Measurements from ENCODE around the gene TOR1AIP2. TPM values are rescaled to one million over a fixed set of nuclear protein-coding genes. Genes with fewer than 3 reads are reported as not detected.
A peak's percentile ranks its signal among the peaks of the same experiment; 100 is the strongest.

TOR1AIP2 gene
- total and polyA plus RNA-seq, 2 of the 13 experiments (the other 11 are each of a cell fraction or from before 2014, with no cell fraction given), result 35.2 to 65.8 TPM

DNA sequence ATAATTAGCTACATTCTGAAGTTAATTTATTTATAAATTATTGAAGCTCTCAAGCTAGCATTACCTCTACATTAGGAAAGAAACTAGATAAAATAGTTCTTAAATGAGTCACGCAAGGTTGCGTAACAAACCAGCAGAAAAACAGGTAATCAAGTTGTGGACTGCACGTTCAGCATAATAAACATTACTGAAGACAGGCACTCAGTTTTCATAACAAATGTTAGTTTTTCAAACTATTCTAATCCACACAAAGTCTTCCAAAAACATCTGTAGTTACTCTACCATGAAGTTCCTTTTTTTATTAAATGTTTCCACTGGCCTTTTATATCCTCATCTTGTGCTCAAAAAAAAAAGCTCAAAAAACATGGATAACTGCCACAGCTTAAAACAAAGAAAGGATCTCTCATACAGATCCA lies 1.3 kb downstream of the TOR1AIP2 start (continued):
- TF ChIP-seq ZBTB10 (CRISPR knock-in tag; IDR thresholded peaks at IDR 0.05; ENCODE audit: borderline replicate concordance), result no peak
- no peak for TF ChIP-seq NR3C1 (CRISPR knock-in tag; IDR thresholded peaks at IDR 0.05)
- no peak for TF ChIP-seq ZNF367 (CRISPR knock-in tag; IDR thresholded peaks at IDR 0.05; ENCODE audit: borderline replicate concordance)
- TF ChIP-seq ZNF850 (CRISPR knock-in tag; conservative IDR thresholded peaks at IDR 0.05), result no peak
- no peak for TF ChIP-seq SRSF1 (optimal IDR thresholded peaks at IDR 0.05; ENCODE audit: low read depth, low read length)
- no peak for TF ChIP-seq PHF8 (CRISPR knock-in tag; IDR thresholded peaks at IDR 0.05)
- no peak for TF ChIP-seq ZNF563 (CRISPR knock-in tag; IDR thresholded peaks at IDR 0.05)
- no peak for TF ChIP-seq ZNF564 (CRISPR knock-in tag; IDR thresholded peaks at IDR 0.05)
- TF ChIP-seq, protein P1, sequence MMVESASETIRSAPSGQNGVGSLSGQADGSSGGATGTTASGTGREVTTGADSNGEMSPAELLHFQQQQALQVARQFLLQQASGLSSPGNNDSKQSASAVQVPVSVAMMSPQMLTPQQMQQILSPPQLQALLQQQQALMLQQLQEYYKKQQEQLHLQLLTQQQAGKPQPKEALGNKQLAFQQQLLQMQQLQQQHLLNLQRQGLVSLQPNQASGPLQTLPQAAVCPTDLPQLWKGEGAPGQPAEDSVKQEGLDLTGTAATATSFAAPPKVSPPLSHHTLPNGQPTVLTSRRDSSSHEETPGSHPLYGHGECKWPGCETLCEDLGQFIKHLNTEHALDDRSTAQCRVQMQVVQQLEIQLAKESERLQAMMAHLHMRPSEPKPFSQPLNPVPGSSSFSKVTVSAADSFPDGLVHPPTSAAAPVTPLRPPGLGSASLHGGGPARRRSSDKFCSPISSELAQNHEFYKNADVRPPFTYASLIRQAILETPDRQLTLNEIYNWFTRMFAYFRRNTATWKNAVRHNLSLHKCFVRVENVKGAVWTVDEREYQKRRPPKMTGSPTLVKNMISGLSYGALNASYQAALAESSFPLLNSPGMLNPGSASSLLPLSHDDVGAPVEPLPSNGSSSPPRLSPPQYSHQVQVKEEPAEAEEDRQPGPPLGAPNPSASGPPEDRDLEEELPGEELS (CRISPR knock-in tag; IDR thresholded peaks at IDR 0.05), result peak; percentile 73
- TF ChIP-seq, protein P2, sequence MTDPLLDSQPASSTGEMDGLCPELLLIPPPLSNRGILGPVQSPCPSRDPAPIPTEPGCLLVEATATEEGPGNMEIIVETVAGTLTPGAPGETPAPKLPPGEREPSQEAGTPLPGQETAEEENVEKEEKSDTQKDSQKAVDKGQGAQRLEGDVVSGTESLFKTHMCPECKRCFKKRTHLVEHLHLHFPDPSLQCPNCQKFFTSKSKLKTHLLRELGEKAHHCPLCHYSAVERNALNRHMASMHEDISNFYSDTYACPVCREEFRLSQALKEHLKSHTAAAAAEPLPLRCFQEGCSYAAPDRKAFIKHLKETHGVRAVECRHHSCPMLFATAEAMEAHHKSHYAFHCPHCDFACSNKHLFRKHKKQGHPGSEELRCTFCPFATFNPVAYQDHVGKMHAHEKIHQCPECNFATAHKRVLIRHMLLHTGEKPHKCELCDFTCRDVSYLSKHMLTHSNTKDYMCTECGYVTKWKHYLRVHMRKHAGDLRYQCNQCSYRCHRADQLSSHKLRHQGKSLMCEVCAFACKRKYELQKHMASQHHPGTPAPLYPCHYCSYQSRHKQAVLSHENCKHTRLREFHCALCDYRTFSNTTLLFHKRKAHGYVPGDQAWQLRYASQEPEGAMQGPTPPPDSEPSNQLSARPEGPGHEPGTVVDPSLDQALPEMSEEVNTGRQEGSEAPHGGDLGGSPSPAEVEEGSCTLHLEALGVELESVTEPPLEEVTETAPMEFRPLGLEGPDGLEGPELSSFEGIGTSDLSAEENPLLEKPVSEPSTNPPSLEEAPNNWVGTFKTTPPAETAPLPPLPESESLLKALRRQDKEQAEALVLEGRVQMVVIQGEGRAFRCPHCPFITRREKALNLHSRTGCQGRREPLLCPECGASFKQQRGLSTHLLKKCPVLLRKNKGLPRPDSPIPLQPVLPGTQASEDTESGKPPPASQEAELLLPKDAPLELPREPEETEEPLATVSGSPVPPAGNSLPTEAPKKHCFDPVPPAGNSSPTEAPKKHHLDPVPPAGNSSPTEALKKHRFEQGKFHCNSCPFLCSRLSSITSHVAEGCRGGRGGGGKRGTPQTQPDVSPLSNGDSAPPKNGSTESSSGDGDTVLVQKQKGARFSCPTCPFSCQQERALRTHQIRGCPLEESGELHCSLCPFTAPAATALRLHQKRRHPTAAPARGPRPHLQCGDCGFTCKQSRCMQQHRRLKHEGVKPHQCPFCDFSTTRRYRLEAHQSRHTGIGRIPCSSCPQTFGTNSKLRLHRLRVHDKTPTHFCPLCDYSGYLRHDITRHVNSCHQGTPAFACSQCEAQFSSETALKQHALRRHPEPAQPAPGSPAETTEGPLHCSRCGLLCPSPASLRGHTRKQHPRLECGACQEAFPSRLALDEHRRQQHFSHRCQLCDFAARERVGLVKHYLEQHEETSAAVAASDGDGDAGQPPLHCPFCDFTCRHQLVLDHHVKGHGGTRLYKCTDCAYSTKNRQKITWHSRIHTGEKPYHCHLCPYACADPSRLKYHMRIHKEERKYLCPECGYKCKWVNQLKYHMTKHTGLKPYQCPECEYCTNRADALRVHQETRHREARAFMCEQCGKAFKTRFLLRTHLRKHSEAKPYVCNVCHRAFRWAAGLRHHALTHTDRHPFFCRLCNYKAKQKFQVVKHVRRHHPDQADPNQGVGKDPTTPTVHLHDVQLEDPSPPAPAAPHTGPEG (CRISPR knock-in tag; IDR thresholded peaks at IDR 0.05), result no peak
- TF ChIP-seq FOXP1 (IDR thresholded peaks at IDR 0.05), result no peak
- peak; percentile 84 for TF ChIP-seq FOXP1 (CRISPR knock-in tag; IDR thresholded peaks at IDR 0.05)
- no peak for TF ChIP-seq FOXM1 (CRISPR knock-in tag; IDR thresholded peaks at IDR 0.05)
- no peak for TF ChIP-seq PRDM10 (CRISPR knock-in tag; IDR thresholded peaks at IDR 0.05; ENCODE audit: low read depth)
- no peak for TF ChIP-seq HDAC2 (CRISPR knock-in tag; IDR thresholded peaks at IDR 0.05)

Measured in HepG2 (cell line).